SK-N-SH (cell line): ENCODE data around the gene LDLRAD1.
"Not testable (repeated sequence)": the region's sequence is repeated elsewhere in the genome, so short reads cannot be mapped to it uniquely, and the experiment has no call there.

ENCODE experiments used
- CTCF ChIP-seq: fragments of 200-600 bp; sonication (generic); IDR thresholded peaks from 2 replicates; pipeline ENCODE4 v1.6.1; 2017; ENCODE audit warnings: antibody characterized with exemption, mild to moderate bottlenecking, moderate library complexity
- EP300 ChIP-seq, 2 experiments: IDR thresholded peaks; 2 replicates each; pipeline versions ENCODE4 v1.4.0 to v1.6.1; 2012; ENCODE audit warnings: borderline replicate concordance in 1 of 2, low read depth in 1 of 2, low read length in 1 of 2
- FOXJ3 ChIP-seq: sonication (generic); formaldehyde crosslinking; IDR thresholded peaks from 2 replicates; pipeline ENCODE4 v1.5.1; 2020; ENCODE audit warnings: mild to moderate bottlenecking, missing genetic modification reagents
- GABPA ChIP-seq: IDR thresholded peaks from 2 replicates; pipeline ENCODE4 v1.4.0; 2012; ENCODE audit warnings: low read depth, mild to moderate bottlenecking
- JUND ChIP-seq: IDR thresholded peaks from 2 replicates; pipeline ENCODE4 v1.4.0; 2012
- SIN3A ChIP-seq: IDR thresholded peaks from 2 replicates; pipeline ENCODE4 v1.6.1; 2012; ENCODE audit warnings: low read depth, mild to moderate bottlenecking, low read length, moderate library complexity, borderline replicate concordance
- SMC3 ChIP-seq: IDR thresholded peaks from 2 replicates; pipeline ENCODE4 v1.6.1; 2012; ENCODE audit warnings: low read depth, low read length, improper control_type of control experiment
- TCF12 ChIP-seq: IDR thresholded peaks from 2 replicates; pipeline ENCODE4 v1.4.0; 2012
- YY1 ChIP-seq: IDR thresholded peaks from 2 replicates; pipeline ENCODE4 v1.4.0; 2012; ENCODE audit warnings: low read depth, mild to moderate bottlenecking
- TF ChIP-seq, protein P1 (sequence below): IDR thresholded peaks from 2 replicates; pipeline ENCODE4 v1.6.1; 2012; ENCODE audit warnings: mild to moderate bottlenecking, low read depth, low read length, moderate library complexity

GRCh38 chr1:53994516-53994915 lies 23.5 kb downstream of the LDLRAD1 start:
- not testable (repeated sequence) for TF ChIP-seq CTCF; SMC3; YY1; GABPA; EP300 (IDR thresholded peaks at IDR 0.05; ENCODE audit: borderline replicate concordance in 1 of 2, low read depth in 1 of 2, low read length in 1 of 2); FOXJ3; JUND; TCF12; SIN3A
- TF ChIP-seq, protein P1, sequence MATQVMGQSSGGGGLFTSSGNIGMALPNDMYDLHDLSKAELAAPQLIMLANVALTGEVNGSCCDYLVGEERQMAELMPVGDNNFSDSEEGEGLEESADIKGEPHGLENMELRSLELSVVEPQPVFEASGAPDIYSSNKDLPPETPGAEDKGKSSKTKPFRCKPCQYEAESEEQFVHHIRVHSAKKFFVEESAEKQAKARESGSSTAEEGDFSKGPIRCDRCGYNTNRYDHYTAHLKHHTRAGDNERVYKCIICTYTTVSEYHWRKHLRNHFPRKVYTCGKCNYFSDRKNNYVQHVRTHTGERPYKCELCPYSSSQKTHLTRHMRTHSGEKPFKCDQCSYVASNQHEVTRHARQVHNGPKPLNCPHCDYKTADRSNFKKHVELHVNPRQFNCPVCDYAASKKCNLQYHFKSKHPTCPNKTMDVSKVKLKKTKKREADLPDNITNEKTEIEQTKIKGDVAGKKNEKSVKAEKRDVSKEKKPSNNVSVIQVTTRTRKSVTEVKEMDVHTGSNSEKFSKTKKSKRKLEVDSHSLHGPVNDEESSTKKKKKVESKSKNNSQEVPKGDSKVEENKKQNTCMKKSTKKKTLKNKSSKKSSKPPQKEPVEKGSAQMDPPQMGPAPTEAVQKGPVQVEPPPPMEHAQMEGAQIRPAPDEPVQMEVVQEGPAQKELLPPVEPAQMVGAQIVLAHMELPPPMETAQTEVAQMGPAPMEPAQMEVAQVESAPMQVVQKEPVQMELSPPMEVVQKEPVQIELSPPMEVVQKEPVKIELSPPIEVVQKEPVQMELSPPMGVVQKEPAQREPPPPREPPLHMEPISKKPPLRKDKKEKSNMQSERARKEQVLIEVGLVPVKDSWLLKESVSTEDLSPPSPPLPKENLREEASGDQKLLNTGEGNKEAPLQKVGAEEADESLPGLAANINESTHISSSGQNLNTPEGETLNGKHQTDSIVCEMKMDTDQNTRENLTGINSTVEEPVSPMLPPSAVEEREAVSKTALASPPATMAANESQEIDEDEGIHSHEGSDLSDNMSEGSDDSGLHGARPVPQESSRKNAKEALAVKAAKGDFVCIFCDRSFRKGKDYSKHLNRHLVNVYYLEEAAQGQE = not testable (repeated sequence)
